RWPE2 (cell line): Measurements from ENCODE around the gene ENTREP3.

Experiments used
- ATAC-seq: fragments of 200-7000 bp; cut with Tn5 transposase; 3 replicates; pipeline ENCODE4 v1.9.1; 2021; ENCODE audit warnings: low read depth
- DNase-seq: peaks from one replicate; pipeline ENCODE4 v3.0.0-alpha.2; 2020; ENCODE audit warnings: low spot score
- H3K27ac ChIP-seq: fragments of 450-650 bp; 2 replicates; pipeline ENCODE4 v1.5.1; 2017; ENCODE audit warnings: mild to moderate bottlenecking; ENCODE audit not compliant: poor library complexity, severe bottlenecking
- H3K27me3 ChIP-seq: fragments of 250-450 bp; sonication (Bioruptor Pico); 2 replicates; pipeline ENCODE4 v1.5.1; 2021; ENCODE audit warnings: mild to moderate bottlenecking, moderate library complexity; ENCODE audit not compliant: insufficient read depth, poor library complexity, severe bottlenecking
- H3K36me3 ChIP-seq: fragments of 250-450 bp; sonication (Bioruptor Pico); 2 replicates; pipeline ENCODE4 v1.5.1; 2020; ENCODE audit warnings: low read depth, mild to moderate bottlenecking, moderate library complexity
- H3K4me1 ChIP-seq: fragments of 250-450 bp; sonication (Bioruptor Pico); 2 replicates; pipeline ENCODE4 v1.5.1; 2021; ENCODE audit warnings: mild to moderate bottlenecking, moderate library complexity; ENCODE audit not compliant: insufficient read depth, poor library complexity, severe bottlenecking
- H3K4me3 ChIP-seq: fragments of 250-450 bp; sonication (Bioruptor Pico); 2 replicates; pipeline ENCODE4 v1.5.1; 2021; ENCODE audit warnings: mild to moderate bottlenecking, moderate library complexity; ENCODE audit not compliant: severe bottlenecking
- H3K9me3 ChIP-seq: fragments of 250-450 bp; sonication (Bioruptor Pico); 2 replicates; pipeline ENCODE4 v1.5.1; 2021; ENCODE audit warnings: mild to moderate bottlenecking, moderate library complexity; ENCODE audit not compliant: severe bottlenecking
- TF ChIP-seq, protein P1 (sequence below): fragments of 450-650 bp; IDR thresholded peaks from one replicate; pipeline ENCODE4 v1.5.1; 2017; ENCODE audit warnings: mild to moderate bottlenecking, moderate library complexity; ENCODE audit not compliant: poor library complexity, severe bottlenecking

ENTREP3 gene

DNA sequence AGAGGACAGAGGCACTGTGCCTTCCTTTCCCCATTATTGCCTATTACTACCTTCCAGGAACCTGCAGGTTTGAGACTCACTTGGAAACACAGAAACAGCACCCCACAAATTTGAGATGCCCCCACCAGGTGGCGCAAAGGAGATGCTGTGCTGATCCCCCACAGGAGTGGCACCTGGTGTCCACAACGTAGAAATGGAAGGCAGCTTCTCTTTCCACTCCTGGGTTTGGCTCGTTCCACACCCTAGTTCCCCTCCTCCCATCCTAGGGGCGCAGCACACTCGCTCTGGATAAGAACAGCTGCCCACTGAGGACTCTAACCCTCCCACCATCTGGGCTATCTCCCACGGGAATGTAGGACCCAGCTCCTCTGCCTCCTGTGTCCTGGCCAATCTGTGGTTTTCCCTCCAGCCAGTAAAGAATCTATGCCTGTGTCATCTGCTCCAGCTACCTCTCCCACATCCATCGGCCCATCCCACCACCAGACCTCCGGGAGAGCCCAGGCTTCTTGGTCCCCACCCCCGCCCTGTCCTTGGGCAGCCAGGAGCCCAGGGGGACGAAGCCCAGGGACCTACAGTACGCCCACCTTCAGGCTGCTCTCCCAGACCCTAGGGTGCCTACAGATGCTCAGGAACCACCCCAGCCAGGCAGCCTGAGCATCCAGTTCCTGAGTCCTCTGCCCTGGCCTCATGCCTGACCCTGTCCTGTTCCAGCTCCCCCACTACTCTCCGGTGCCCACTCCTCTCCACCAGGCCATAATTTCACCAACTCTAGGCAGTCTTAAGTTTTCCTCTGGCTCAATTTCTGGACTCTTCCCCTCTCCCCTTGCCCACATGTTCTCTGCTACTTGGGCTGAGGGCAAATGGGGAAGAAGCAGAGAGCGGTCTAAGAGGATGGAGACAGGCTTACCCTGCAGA lies 48.1 kb downstream of the ENTREP3 start:
- Histone ChIP-seq H3K27me3 (no peaks in the 10 kb centered on the region), H3K4me1 (peaks cover 3% of the 10 kb centered on the region), H3K4me3 (no peak overlapping the region), H3K36me3 (peaks cover 8% of the 10 kb centered on the region; the same call in 1 of the 2 replicates), H3K9me3 (no peaks in the 10 kb centered on the region), H3K27ac (peak overlapping the region; percentile 73)
- TF ChIP-seq, protein P1, sequence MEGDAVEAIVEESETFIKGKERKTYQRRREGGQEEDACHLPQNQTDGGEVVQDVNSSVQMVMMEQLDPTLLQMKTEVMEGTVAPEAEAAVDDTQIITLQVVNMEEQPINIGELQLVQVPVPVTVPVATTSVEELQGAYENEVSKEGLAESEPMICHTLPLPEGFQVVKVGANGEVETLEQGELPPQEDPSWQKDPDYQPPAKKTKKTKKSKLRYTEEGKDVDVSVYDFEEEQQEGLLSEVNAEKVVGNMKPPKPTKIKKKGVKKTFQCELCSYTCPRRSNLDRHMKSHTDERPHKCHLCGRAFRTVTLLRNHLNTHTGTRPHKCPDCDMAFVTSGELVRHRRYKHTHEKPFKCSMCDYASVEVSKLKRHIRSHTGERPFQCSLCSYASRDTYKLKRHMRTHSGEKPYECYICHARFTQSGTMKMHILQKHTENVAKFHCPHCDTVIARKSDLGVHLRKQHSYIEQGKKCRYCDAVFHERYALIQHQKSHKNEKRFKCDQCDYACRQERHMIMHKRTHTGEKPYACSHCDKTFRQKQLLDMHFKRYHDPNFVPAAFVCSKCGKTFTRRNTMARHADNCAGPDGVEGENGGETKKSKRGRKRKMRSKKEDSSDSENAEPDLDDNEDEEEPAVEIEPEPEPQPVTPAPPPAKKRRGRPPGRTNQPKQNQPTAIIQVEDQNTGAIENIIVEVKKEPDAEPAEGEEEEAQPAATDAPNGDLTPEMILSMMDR, result peak; percentile 88
- ATAC-seq, result peak; percentile 56
- DNase-seq, result no peak

DNA sequence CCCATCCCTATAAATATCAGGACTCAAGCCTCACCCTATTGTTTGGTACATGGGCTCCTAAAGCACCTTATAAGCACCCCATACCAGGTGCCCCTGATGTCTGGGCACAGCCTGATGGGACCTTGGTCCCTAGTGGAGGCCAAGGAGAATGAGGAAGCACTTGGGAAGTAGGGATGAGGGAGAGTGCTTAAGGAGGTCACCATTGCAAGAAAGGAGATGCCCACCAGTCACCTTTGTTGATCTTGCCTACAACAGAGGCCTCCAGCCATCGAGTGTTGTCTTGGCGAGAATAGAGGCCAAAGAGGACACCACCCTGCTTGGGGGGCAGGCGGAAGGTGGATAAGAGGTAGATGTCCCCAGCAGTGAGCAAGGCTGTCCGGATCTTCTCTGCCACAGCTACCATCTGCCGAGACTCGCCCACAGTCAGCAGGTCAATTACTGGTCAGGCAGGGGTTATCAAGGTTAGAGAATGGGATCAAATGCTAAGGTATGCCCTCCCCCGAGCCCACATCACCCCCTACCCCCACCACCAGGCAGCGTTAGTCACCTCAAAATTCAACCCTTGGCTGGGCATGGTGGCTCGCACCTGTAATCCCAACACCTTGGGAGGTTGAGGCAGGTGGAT lies 49.2 kb downstream of the ENTREP3 start:
- H3K27me3 ChIP-seq, result no peaks in the 10 kb centered on the region
- H3K27ac ChIP-seq, result no peak overlapping the region

DNA sequence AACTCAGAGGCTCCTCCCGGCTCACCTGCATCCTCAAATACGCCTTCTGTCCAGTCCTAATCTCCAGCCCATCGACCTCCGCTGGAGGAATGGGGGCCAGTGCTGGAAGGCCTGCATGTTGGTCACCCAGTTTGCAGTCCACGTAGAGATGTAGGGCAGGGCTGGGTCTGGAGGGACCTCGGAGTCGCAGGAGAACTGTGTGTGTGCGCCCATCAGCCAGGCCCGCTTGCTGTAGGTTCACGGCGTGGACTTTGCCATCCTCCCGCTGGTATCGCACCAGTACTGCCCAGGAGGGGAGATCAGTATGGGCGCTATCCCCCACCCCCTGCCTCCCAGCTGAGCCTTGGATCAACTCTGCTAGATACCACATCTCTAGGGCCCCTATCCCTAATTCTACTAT lies 50.2 kb downstream of the ENTREP3 start:
- TF ChIP-seq, protein P1, result no peak
- Histone ChIP-seq H3K27me3 (no peaks in the 10 kb centered on the region), H3K4me1 (peaks cover 3% of the 10 kb centered on the region), H3K36me3 (no peaks in the 10 kb centered on the region), H3K4me3 (no peak overlapping the region), H3K9me3 (no peaks in the 10 kb centered on the region), H3K27ac (no peak overlapping the region)
- DNase-seq (no peak), ATAC-seq (no peak)

More for the DNA sequence above, 49.2 kb downstream of the ENTREP3 start:
- no peak for ATAC-seq
- Histone ChIP-seq H3K36me3 (peaks cover 8% of the 10 kb centered on the region; the same call in 1 of the 2 replicates), H3K4me3 (no peak overlapping the region), H3K9me3 (no peaks in the 10 kb centered on the region), H3K4me1 (peaks cover 3% of the 10 kb centered on the region)
- TF ChIP-seq, protein P1, result no peak
- no peak for DNase-seq

DNA sequence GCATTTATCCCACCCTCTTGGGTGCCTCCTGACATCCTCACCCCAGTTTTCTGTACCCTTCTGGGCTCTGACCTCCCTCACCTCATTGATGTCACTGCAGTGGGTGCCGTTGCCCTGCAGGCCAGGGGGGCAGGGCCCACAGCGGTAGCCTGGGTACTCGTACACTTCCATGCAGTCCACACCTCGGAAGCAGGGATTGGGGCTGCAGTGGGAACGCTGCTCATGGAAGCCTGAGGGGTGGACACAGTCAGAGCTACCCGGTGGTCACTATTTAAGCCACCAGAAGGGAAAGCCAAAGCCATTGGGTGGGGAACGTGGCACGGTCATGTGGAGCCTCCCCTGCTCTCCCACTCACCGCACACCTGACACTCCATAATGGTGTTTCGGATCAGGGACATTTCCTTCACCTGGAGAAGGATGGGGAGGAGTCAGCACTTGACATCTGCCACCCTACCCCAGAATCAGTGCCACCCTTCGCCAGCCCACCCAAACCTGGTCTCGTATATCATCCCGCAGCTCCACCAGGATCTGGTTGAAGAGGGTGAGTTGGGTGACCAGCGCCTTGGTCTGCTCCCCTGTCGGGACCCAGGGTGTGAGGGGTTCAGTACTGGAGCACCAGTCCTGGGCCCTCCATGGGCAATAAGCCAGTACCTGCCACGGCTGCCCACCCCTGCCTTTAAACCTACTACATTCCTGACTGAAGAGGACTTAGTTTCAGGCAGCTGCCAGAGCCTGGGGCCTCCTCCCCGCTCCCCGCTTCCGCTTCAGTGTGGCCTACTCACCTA lies 52.4 kb downstream of the ENTREP3 start:
- TF ChIP-seq, protein P1, result no peak
- DNase-seq, result no peak
- no peak for ATAC-seq
- H3K27ac ChIP-seq, result no peak overlapping the region
- H3K4me3 ChIP-seq, result no peak overlapping the region
- no peaks in the 10 kb centered on the region for H3K9me3 ChIP-seq
- no peaks in the 10 kb centered on the region for H3K27me3 ChIP-seq
- H3K36me3 ChIP-seq, result 0 out of 2 replicates have a peak, but pooled peaks cover 3% of the 10 kb centered on the region
- H3K4me1 ChIP-seq, result no peaks in the 10 kb centered on the region
